Activated CD8-positive, alpha-beta memory T cell treated with anti-CD3 and anti-CD28 coated beads for 36 hours (primary cell): ENCODE results near the gene NBEA. TPM values are rescaled to one million over a fixed set of nuclear protein-coding genes. Genes with fewer than 3 reads are reported as not detected.
"Not testable (repeated sequence)": the region's sequence is repeated elsewhere in the genome, so short reads cannot be mapped to it uniquely, and the experiment has no call there.

Experiments used
- CTCF ChIA-PET: fragments of 350-600 bp; sonication (Branson Sonifier 250); formaldehyde crosslinking; loops from one replicate; lab custom pipeline; 2021; ENCODE audit warnings: antibody characterized with exemption; lab: Charles Lee
- POLR2A ChIA-PET: fragments of 350-600 bp; sonication (Branson Sonifier 250); formaldehyde crosslinking; loops from one replicate; lab custom pipeline; 2021; ENCODE audit warnings: antibody characterized with exemption; lab: Charles Lee
- total RNA-seq, 2 experiments: library from RNA; stranded (reverse); gene quantifications; one replicate each; pipeline ENCODE4 v1.2.3, GENCODE V29; 2021

NBEA gene
- total RNA-seq, 2 experiments from 2014 or later: 0.15 to 0.23 TPM

GRCh38 chr13:34943436-34944273 lies 1.6 kb downstream of the NBEA start:
- CTCF ChIA-PET: no interaction called here
- POLR2A ChIA-PET: no interaction called here

- CTCF ChIA-PET: no interaction called here
- POLR2A ChIA-PET: no interaction called here
Observed at GRCh38 chr13:34944274-34944634, 2.2 kb downstream of the NBEA start.

- ChIA-PET CTCF (no interaction called here), POLR2A (no interaction called here)
Observed at GRCh38 chr13:34944751-34945150, 2.7 kb downstream of the NBEA start.

- CTCF ChIA-PET: no interaction called here
- POLR2A ChIA-PET: no interaction called here
Observed at GRCh38 chr13:34951528-34951927, 9.5 kb downstream of the NBEA start.

GRCh38 chr13:34959489-34959888 lies 17.4 kb downstream of the NBEA start:
- POLR2A ChIA-PET: no interaction called here
- CTCF ChIA-PET: no interaction called here

- ChIA-PET POLR2A (no interaction called here), CTCF (no interaction called here)
Observed at GRCh38 chr13:34964558-34964957, 22.5 kb downstream of the NBEA start.

- POLR2A ChIA-PET: no interaction called here
Observed at GRCh38 chr13:34967851-34968562, 25.9 kb downstream of the NBEA start.

GRCh38 chr13:34969539-34969938 lies 27.5 kb downstream of the NBEA start:
- CTCF ChIA-PET, POLR2A ChIA-PET: not testable (repeated sequence)

More at GRCh38 chr13:34967851-34968562, 25.9 kb downstream of the NBEA start:
- CTCF ChIA-PET: no interaction called here

GRCh38 chr13:34970961-34971360 lies 28.9 kb downstream of the NBEA start:
- ChIA-PET POLR2A (no interaction called here), CTCF (no interaction called here)

- ChIA-PET CTCF (no interaction called here), POLR2A (no interaction called here)
Observed at GRCh38 chr13:34971473-34971872, 29.4 kb downstream of the NBEA start.

GRCh38 chr13:34985199-34985598 lies 43.1 kb downstream of the NBEA start:
- CTCF ChIA-PET, POLR2A ChIA-PET: not testable (repeated sequence)

GRCh38 chr13:34988330-34988791 lies 46.3 kb downstream of the NBEA start:
- ChIA-PET POLR2A (no interaction called here), CTCF (no interaction called here)

- CTCF ChIA-PET: no interaction called here
- POLR2A ChIA-PET: no interaction called here
Observed at GRCh38 chr13:34990399-34991214, 48.5 kb downstream of the NBEA start.

- ChIA-PET POLR2A (no interaction called here), CTCF (no interaction called here)
Observed at GRCh38 chr13:34993470-34993869, 51.4 kb downstream of the NBEA start.

- POLR2A ChIA-PET, CTCF ChIA-PET: not testable (repeated sequence)
Observed at GRCh38 chr13:35003734-35004133, 61.7 kb downstream of the NBEA start.

- CTCF ChIA-PET: interaction anchor here (0.7 kb wide), 1 partner anchor 437 kb away, joined by 3 read pairs; no protein-coding TSS in a partner anchor
- POLR2A ChIA-PET: no interaction called here
Observed at GRCh38 chr13:35005051-35005450, 63.0 kb downstream of the NBEA start.

GRCh38 chr13:35014606-35015213 lies 72.6 kb downstream of the NBEA start:
- ChIA-PET POLR2A (no interaction called here), CTCF (no interaction called here)

- ChIA-PET POLR2A (no interaction called here), CTCF (no interaction called here)
Observed at GRCh38 chr13:35016362-35017112, 74.5 kb downstream of the NBEA start.

GRCh38 chr13:35025314-35025713 lies 83.2 kb downstream of the NBEA start:
- CTCF ChIA-PET: no interaction called here
- POLR2A ChIA-PET: no interaction called here
